Heart right ventricle (tissue), 16 donors: ENCODE measurements around the gene CLHC1. TPM values are rescaled to one million over a fixed set of nuclear protein-coding genes. Genes with fewer than 3 reads are reported as not detected.
"Not testable (repeated sequence)": the region's sequence is repeated elsewhere in the genome, so short reads cannot be mapped to it uniquely, and the experiment has no call there.

ENCODE experiments used
- ATAC-seq, 8 donors: fragments of 200-7000 bp; cut with Tn5 transposase; one replicate each; pipeline ENCODE4 v1.9.1; 2020; ENCODE audit warnings: mild to moderate bottlenecking in 8 of 8, moderate library complexity in 8 of 8, moderate number of reproducible peaks in 1 of 8
- DNase-seq, 2 donors: peaks; one replicate each; pipeline ENCODE4 v3.0.0-alpha.2; 2020
- H3K27ac ChIP-seq, 10 donors: fragments of 200-600 bp; sonication (generic) in 2 of 10; one replicate each; pipeline versions ENCODE4 v1.5.0 to v1.8.0; 2020 to 2022; ENCODE audit warnings: mild to moderate bottlenecking in 3 of 10
- H3K27me3 ChIP-seq, 7 donors: fragments of 200-600 bp; one replicate each; pipeline ENCODE4 v1.8.0; 2021 to 2022; ENCODE audit warnings: mild to moderate bottlenecking in 2 of 7
- H3K36me3 ChIP-seq, 9 donors: fragments of 200-600 bp; sonication (generic) in 1 of 9; one replicate each; pipeline versions ENCODE4 v1.5.0 to v1.8.0; 2020 to 2022; ENCODE audit warnings: mild to moderate bottlenecking in 2 of 9
- H3K4me1 ChIP-seq, 9 donors: fragments of 200-600 bp; sonication (generic) in 1 of 9; one replicate each; pipeline versions ENCODE4 v1.5.0 to v1.8.0; 2020 to 2022; ENCODE audit warnings: mild to moderate bottlenecking in 4 of 9
- H3K4me3 ChIP-seq, 10 donors: fragments of 200-600 bp; sonication (generic) in 2 of 10; one replicate each; pipeline versions ENCODE4 v1.5.0 to v1.8.0; 2020 to 2022; ENCODE audit warnings: mild to moderate bottlenecking in 7 of 10, moderate library complexity in 2 of 10
- H3K9me3 ChIP-seq, 11 donors: fragments of 200-600 bp in 10 of 11; sonication (generic) in 2 of 11; one replicate each; pipeline versions ENCODE4 v1.5.0 to v1.8.0; 2013 to 2022; ENCODE audit warnings: mild to moderate bottlenecking in 2 of 11, control low read depth in 1 of 11, moderate library complexity in 1 of 11
- WGBS, 2 donors: extraction: QIAGEN DNeasy Blood & Tissue Kit; methylation state at CpG; one replicate each; pipeline ENCODE4 v1.1.7; 2013; ENCODE audit warnings: inconsistent platforms in 1 of 2; 5-methylcytosine and 5-hydroxymethylcytosine counted together
- intact Hi-C, 10 donors: fragments of 100-400 bp; cut with DNase I; formaldehyde crosslinking; loops; one replicate each; pipeline versions ENCODE4 v1.11.1 to v1.14.2; 2022
- polyA plus RNA-seq, 2 donors: library from polyadenylated mRNA; stranded (reverse); fragments of 200-250 nt; gene quantifications; one replicate each; pipeline ENCODE4 v1.2.3, GENCODE V29; 2013
- total RNA-seq, 10 donors: library from RNA; stranded (reverse); fragmentation: NEBNext Ultra II Directional in 3 of 10; extraction: Animal tissue kit (Norgen Biotek cat#: 25700) in 3 of 10; gene quantifications; one replicate each; pipeline versions ENCODE4 v1.2.1 to v1.2.4, GENCODE V29; 2021 to 2023
- TF ChIP-seq, protein P1 (sequence below), 9 donors: fragments of 200-600 bp; sonication (generic) in 2 of 9; IDR thresholded peaks; one replicate each; pipeline versions ENCODE4 v1.5.0 to v1.8.0; 2021 to 2022; ENCODE audit warnings: antibody characterized with exemption in 9 of 9, mild to moderate bottlenecking in 5 of 9, moderate library complexity in 1 of 9
- donor health status: Arrhythmogenic right ventricular cardiomyopathy.
- donor health status: ischemic (EF 13 %, LVEDD 7.1; RV severe dilation, severe dysfunction).
- donor health status: healthy with polysubstance abuse.
- donor health status: DM: no; HTN: yes; CAD: no.
- donor health status: DM: no; HTN: no; CAD: no.
- donor health status: ischemic (EF 25% LVEDD 6.9; RV normal size, moderate dysfunction).
- donor health status: ischemic (EF 25% LVEDD 5.7; RV mildly dilated, moderate dysfunction).
- donor health status: healthy.
- donor health status: DM: yes; HTN: yes; CAD: no.
- donor health status: Ischemic cardiomyopathy.
- donor health status: ischemic (EF 35%, LVEDD 5.7; RV mildly dilated, moderate dysfunction).
- donor health status: nonischemic (EF 11% LVEDD 7.7; RV severe dilation, severe dysfunction).
- donor health status: DM: yes; HTN: yes; CAD: no.
- donor health status: PGD.
- donor health status: ischemic (EF 29% LVEDD 5.4; RV normal size, mild dysfunction).
- donor health status: nonischemic (EF 23%, LVEDD 6.1; RV moderate dilation, normal function).

The CLHC1 gene
- total and polyA plus RNA-seq, 12 donors: 1.7 to 9.7 (median 6.3) TPM

DNA sequence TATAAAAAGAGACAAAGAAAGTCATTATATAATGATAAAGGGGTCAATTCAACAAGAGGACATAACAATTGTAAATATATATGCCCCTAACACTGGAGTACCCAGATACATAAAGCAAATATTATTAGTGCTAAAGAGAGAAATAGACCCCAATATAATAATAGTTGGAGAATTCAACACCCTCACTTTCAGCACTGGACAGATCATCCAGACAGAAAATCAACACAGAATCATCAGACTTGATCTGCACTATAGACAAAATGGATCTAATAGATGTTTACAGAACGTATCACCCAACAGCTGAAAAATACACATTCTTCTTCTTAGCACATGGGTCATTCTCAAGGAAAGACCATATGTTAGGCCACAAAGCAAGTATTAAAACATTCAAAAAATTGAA lies 31.7 kb downstream of the CLHC1 start:
- TF ChIP-seq, protein P1, sequence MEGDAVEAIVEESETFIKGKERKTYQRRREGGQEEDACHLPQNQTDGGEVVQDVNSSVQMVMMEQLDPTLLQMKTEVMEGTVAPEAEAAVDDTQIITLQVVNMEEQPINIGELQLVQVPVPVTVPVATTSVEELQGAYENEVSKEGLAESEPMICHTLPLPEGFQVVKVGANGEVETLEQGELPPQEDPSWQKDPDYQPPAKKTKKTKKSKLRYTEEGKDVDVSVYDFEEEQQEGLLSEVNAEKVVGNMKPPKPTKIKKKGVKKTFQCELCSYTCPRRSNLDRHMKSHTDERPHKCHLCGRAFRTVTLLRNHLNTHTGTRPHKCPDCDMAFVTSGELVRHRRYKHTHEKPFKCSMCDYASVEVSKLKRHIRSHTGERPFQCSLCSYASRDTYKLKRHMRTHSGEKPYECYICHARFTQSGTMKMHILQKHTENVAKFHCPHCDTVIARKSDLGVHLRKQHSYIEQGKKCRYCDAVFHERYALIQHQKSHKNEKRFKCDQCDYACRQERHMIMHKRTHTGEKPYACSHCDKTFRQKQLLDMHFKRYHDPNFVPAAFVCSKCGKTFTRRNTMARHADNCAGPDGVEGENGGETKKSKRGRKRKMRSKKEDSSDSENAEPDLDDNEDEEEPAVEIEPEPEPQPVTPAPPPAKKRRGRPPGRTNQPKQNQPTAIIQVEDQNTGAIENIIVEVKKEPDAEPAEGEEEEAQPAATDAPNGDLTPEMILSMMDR (IDR thresholded peaks at IDR 0.05): no peak
- H3K27ac ChIP-seq: no peak overlapping the region
- peaks cover 0 to 43% (median 12%) of the 10 kb centered on the region in 11 donors for H3K9me3 ChIP-seq
- H3K27me3 ChIP-seq: no peaks in the 10 kb centered on the region
- WGBS, 2 donors: 98 to 100% methylated on average over 1 of the region's 1 CpG
- no peak for DNase-seq
- no peak overlapping the region for H3K4me3 ChIP-seq
- intact Hi-C loops: no loop called here
- no peaks in the 10 kb centered on the region for H3K4me1 ChIP-seq
- H3K36me3 ChIP-seq: peaks cover 0 to 49% (median 6%) of the 10 kb centered on the region in 9 donors
- ATAC-seq: no peak

DNA sequence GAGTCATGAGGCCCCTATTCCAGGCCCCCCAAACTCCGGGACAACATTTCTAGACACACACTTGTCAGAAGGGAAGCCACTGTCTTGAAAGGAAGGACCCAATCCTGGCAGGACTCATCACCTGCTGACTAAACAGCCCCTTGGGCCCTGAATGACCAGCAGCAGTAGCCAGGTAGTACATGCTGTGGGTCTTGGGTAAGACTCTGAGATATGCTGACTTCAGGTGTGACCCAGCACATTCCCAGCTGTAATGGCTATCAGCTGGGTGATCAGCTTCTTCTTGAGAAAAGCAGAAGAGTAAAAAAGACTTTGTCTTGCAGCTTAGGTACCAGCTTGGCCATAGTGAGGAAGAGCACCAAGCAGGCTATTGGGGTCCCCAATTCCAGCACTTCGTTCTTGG lies 35.6 kb downstream of the CLHC1 start:
- Histone ChIP-seq H3K27ac (no peak overlapping the region), H3K9me3 (peaks cover 0 to 34% (median 7%) of the 10 kb centered on the region in 11 donors), H3K4me3 (no peak overlapping the region), H3K36me3 (peaks cover 0 to 37% (median 4%) of the 10 kb centered on the region in 9 donors), H3K4me1 (no peaks in the 10 kb centered on the region), H3K27me3 (no peaks in the 10 kb centered on the region)
- intact Hi-C loops: no loop called here
- TF ChIP-seq, protein P1 (IDR thresholded peaks at IDR 0.05): no peak
- DNase-seq (no peak), ATAC-seq (no peak)
- WGBS, 2 donors: 97 to 99% methylated on average over 2 of the region's 2 CpGs

DNA sequence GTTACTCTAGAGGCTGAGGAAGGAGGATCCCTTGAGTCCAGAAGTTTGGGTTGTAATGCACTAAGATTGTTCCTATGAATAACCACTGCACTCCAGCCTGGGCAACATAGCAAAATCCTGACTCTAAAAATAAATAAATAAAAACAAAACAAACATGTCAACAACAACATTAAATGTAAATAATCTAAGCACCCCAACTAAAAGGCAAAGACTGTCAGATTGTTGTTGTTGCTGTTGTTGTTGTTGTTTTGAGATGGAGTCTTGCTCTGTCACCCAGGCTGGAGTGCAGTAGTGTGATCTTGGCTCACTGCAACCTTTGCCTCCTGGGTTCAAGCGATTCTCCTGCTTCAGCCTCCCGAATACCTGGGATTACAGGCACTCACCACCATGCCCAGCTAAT lies 40.2 kb downstream of the CLHC1 start:
- 98 to 100% methylated on average over 2 of the region's 2 CpGs for WGBS, 2 donors
- H3K4me1 ChIP-seq, intact Hi-C loops, DNase-seq, H3K27me3 ChIP-seq, H3K4me3 ChIP-seq, H3K27ac ChIP-seq, ATAC-seq: not testable (repeated sequence)
- Histone ChIP-seq H3K9me3 (peaks cover 0 to 26% (median 0%) of the 10 kb centered on the region in 11 donors), H3K36me3 (peaks cover 0 to 31% (median 0%) of the 10 kb centered on the region in 9 donors)

DNA sequence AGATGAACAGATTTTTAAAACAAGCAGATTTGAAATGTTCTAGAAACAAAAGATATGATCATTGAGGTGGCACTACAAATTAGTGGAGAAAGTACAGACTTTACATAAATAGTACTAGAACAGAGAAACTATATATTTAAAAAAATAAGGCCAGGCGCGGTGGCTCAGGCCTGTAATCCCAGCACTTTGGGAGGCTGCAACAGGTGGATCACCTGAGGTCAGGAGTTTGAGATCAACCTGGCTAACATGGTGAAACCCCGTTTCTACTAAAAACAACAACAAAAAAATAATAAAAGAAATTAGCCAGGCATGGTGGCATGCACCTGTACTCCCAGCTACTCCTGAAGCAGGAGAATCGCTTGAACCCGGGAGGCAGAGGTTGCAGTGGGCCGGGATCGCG lies 45.3 kb downstream of the CLHC1 start:
- DNase-seq, H3K4me3 ChIP-seq, H3K4me1 ChIP-seq, ATAC-seq, H3K27ac ChIP-seq, H3K27me3 ChIP-seq, intact Hi-C loops: not testable (repeated sequence)
- WGBS, 2 donors: 83 to 99% methylated on average over 8 of the region's 8 CpGs
- H3K9me3 ChIP-seq: peaks cover 0 to 14% (median 0%) of the 10 kb centered on the region in 11 donors
- H3K36me3 ChIP-seq: peaks cover 0 to 12% (median 0%) of the 10 kb centered on the region in 9 donors

DNA sequence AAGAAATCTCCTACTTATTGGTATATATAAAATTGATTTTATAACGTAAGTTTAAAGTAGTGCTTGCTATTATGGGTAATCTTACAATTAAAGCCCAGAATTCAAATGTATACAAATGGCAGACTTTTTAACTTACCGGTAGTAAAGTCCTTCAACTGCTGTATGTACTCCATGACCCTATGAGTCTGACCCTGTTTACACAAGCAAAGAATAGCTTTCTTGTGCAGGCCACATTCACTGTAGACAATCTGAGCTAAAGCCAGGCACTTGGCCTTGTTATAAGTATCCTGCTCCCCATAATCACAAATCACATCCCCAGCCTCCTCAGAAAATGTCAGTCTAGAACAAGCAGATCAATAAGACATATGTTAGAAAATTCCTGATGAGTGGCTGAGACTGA lies 51.7 kb downstream of the CLHC1 start:
- ATAC-seq (no peak), DNase-seq (no peak)
- Histone ChIP-seq H3K27ac (no peak overlapping the region), H3K27me3 (no peaks in the 10 kb centered on the region), H3K36me3 (no peaks in the 10 kb centered on the region), H3K4me3 (no peak overlapping the region), H3K4me1 (peaks cover 0 to 6% (median 0%) of the 10 kb centered on the region in 9 donors), H3K9me3 (no peaks in the 10 kb centered on the region)
- intact Hi-C loops: loop anchor here in 1 of 10 donors (5.0 kb wide), 1 partner anchor 278 kb away; no protein-coding TSS in a partner anchor
- WGBS, 2 donors: 95 to 98% methylated on average over 2 of the region's 2 CpGs
- TF ChIP-seq, protein P1 (IDR thresholded peaks at IDR 0.05): no peak
